GM15510 (cell line): Measurements from ENCODE around the gene DHX29.

ENCODE experiments used
- POLR2A ChIP-seq: IDR thresholded peaks from 3 replicates; pipeline ENCODE4 v1.6.1; 2011; ENCODE audit warnings: borderline replicate concordance; ENCODE audit not compliant: insufficient read length; ENCODE audit errors: extremely low read depth

The DHX29 gene

GRCh38 chr5:55218967-55219366, 88.5 kb downstream of the DHX29 start:
- TF ChIP-seq POLR2A: no peak

- TF ChIP-seq POLR2A: no peak
Observed at GRCh38 chr5:55211184-55211874, 96.2 kb downstream of the DHX29 start.
